ENCODE data around the gene RALB. TPM values are rescaled to one million over a fixed set of nuclear protein-coding genes. Genes with fewer than 3 reads are reported as not detected.
"Not testable (repeated sequence)": the region's sequence is repeated elsewhere in the genome, so short reads cannot be mapped to it uniquely, and the experiment has no call there.

The RALB gene
- total RNA-seq, 1 donor from 2014 or later, result 40.4 TPM

GRCh38 chr2:120319686-120320317, 67.2 kb downstream of the RALB start:
- Mint-ChIP-seq H3K4me3 (no peak overlapping the region), H3K27ac (no peak overlapping the region), H3K36me3 (no peaks in the 10 kb centered on the region), H3K9me3 (no peaks in the 10 kb centered on the region), H3K4me1 (ENCODE audit: unreplicated experiment) (peaks cover 9% of the 10 kb centered on the region), H3K27me3 (peaks cover 16% of the 10 kb centered on the region)
- no peak for DNase-seq (ENCODE audit: extremely low spot score, unreplicated experiment)
- no peak for TF ChIP-seq CTCF (conservative IDR thresholded peaks at IDR 0.05)

DNA sequence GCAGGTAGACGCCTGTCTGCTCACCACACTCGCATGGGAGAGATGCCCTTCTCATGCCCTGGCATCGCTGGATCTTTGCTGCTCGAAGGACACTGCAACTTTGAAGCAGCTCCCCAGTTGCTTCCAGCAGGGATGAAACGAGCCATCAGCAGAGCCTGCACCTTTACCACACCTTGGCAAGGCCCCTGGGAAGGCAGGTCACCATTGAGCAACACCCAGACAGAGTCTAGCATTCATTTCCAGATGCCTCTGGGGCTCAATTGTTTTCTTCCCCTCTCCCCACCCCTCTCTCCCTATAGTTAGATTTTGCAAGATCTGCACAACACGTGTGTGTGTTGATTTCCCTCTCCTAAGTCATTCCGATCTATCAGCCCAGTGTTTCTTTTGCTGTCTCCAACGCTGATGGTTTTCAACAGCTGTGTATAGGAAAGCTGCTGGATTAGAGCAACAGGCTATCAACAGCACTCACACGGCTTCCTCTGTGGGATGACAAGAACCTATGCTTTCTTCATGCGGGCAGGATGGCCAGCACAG, 67.7 kb downstream of the RALB start:
- H3K36me3 Mint-ChIP-seq, result no peaks in the 10 kb centered on the region
- peaks cover 9% of the 10 kb centered on the region for H3K4me1 Mint-ChIP-seq (ENCODE audit: unreplicated experiment)
- TF ChIP-seq CTCF (conservative IDR thresholded peaks at IDR 0.05), result no peak
- no peaks in the 10 kb centered on the region for H3K9me3 Mint-ChIP-seq
- no peak overlapping the region for H3K4me3 Mint-ChIP-seq
- no peak for DNase-seq (ENCODE audit: extremely low spot score, unreplicated experiment)
- H3K27ac Mint-ChIP-seq, result no peak overlapping the region
- peaks cover 12% of the 10 kb centered on the region for H3K27me3 Mint-ChIP-seq

DNA sequence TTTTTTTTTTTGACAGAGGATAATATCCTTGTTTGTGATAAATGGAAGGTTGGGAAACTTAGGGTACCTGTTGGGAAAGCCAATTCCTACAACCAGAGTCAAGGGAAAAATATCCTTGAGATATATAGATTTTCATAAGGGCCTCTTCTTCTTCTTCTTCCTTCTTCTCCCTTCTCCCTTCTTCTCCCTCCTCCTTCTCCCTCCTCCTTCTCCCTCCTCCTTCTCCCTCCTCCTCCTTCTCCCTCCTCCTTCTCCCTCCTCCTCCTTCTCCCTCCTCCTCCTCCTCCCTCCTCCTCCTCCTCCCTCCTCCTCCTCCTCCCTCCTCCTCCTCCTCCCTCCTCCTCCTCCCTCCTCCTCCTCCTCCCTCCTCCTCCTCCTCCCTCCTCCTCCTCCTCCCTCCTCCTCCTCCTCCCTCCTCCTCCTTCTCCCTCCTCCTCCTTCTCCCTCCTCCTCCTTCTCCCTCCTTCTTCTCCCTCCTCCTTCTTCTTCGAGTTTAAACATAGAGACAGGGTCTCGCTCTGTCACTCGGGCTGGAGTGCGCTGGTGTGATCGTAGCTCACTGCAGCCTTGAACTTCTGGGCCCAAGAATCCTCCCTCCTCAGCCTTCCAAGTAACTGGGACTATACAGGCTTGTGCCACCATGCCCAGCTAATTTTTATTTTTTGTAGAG, 68.4 kb downstream of the RALB start:
- H3K27me3 Mint-ChIP-seq; H3K27ac Mint-ChIP-seq; DNase-seq (ENCODE audit: extremely low spot score, unreplicated experiment); H3K9me3 Mint-ChIP-seq; H3K4me3 Mint-ChIP-seq; H3K36me3 Mint-ChIP-seq; H3K4me1 Mint-ChIP-seq (ENCODE audit: unreplicated experiment): not testable (repeated sequence)

- DNase-seq (ENCODE audit: extremely low spot score, unreplicated experiment), result no peak
- peaks cover 8% of the 10 kb centered on the region for H3K27me3 Mint-ChIP-seq
- peaks cover 9% of the 10 kb centered on the region for H3K4me1 Mint-ChIP-seq (ENCODE audit: unreplicated experiment)
- no peak overlapping the region for H3K4me3 Mint-ChIP-seq
- no peak overlapping the region for H3K27ac Mint-ChIP-seq
- no peaks in the 10 kb centered on the region for H3K9me3 Mint-ChIP-seq
- no peaks in the 10 kb centered on the region for H3K36me3 Mint-ChIP-seq
- no peak for TF ChIP-seq CTCF (conservative IDR thresholded peaks at IDR 0.05)
Observed at GRCh38 chr2:120321721-120322284, 69.2 kb downstream of the RALB start.

DNA sequence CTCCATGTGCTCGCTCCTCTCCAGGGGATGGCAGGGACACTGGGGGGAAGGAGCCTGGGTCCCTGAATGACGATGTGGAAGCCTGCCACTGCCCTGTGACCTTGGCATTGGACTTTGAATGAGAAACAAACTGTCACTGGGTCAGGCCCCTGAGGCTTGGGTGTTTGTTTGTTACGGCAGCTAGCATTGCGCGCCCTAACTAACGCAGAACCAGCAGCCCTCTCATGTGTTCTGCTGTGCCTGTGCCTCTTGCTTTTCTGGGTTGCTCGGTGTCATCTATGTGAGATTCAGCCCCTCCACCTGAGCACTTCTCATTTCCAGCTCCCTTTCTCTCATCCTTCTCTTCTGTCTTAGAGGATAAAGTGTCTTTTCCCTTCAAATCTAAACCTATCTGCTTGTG, 69.7 kb downstream of the RALB start:
- TF ChIP-seq CTCF (conservative IDR thresholded peaks at IDR 0.05), result no peak
- Mint-ChIP-seq H3K4me3 (no peak overlapping the region), H3K36me3 (no peaks in the 10 kb centered on the region), H3K27ac (no peak overlapping the region), H3K27me3 (peaks cover 8% of the 10 kb centered on the region), H3K4me1 (ENCODE audit: unreplicated experiment) (peaks cover 9% of the 10 kb centered on the region), H3K9me3 (no peaks in the 10 kb centered on the region)
- DNase-seq (ENCODE audit: extremely low spot score, unreplicated experiment), result no peak

DNA sequence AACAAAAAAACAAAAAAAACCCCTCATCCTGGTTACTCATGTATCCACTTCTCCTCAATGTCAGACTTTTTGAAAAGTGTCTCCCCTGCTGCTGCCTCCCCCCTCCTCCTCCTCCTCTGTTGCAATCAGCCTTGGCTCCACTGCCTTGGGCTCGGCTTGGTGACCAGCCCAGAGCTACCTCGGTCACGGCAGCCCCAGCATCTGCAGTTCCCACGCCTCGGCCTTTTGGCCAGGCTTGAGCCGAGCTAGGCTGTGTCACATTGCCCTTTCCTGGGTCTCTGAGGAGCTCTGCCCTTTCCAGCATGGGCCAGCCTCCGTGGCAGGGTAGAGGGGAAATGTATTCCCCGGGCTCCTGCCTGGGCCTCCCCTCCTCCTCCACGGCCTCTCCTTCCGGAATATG, 70.6 kb downstream of the RALB start:
- DNase-seq (ENCODE audit: extremely low spot score, unreplicated experiment), result no peak
- H3K9me3 Mint-ChIP-seq, result no peaks in the 10 kb centered on the region
- H3K27ac Mint-ChIP-seq, result no peak overlapping the region
- peaks cover 13% of the 10 kb centered on the region for H3K27me3 Mint-ChIP-seq
- H3K4me1 Mint-ChIP-seq (ENCODE audit: unreplicated experiment), result peaks cover 9% of the 10 kb centered on the region
- no peak for TF ChIP-seq CTCF (conservative IDR thresholded peaks at IDR 0.05)
- H3K36me3 Mint-ChIP-seq, result no peaks in the 10 kb centered on the region
- H3K4me3 Mint-ChIP-seq, result no peak overlapping the region

Measured in type B pancreatic cell (in vitro differentiated cells).